ENCODE data around the gene MICALL1.

MICALL1 gene

GRCh38 chr22:37905534-37906363 lies at the start of gene MICALL1:
Gene MICALL1 (plus strand): TSS chr22:37906297. CDS start chr22:37906423, 126 bp downstream.
- Histone ChIP-seq H3F3A (ENCODE audit: insufficient read depth, low read length) (no peaks in the 10 kb centered on the region; the same call in 1 of the 2 replicates), H3K9ac (ENCODE audit: low read length) (peak within 1 kb of the TSS; percentile 78), H3K4me3 (ENCODE audit: low read depth, low read length, poor library complexity, severe bottlenecking) (peak within 1 kb of the TSS; percentile 72), H4K20me1 (ENCODE audit: insufficient read depth, low read length) (no peaks in the 10 kb centered on the region), H3K9me2 (ENCODE audit: low read depth, low read length) (no peaks in the 10 kb centered on the region), H3K79me2 (ENCODE audit: insufficient read depth, low read length) (no peaks in the 10 kb centered on the region), H3K27me3 (ENCODE audit: insufficient read depth, low read length) (no peaks in the 10 kb centered on the region), H3K36me3 (ENCODE audit: insufficient read depth, low read length) (no peaks in the 10 kb centered on the region), H3K4me2 (ENCODE audit: low read length) (peak within 1 kb of the TSS; percentile 91), H3K4me1 (ENCODE audit: insufficient read depth, low read length, severe bottlenecking) (peaks cover 19% of the 10 kb centered on the region), H3K9me3 (ENCODE audit: low read length) (no peaks in the 10 kb centered on the region), H2AFZ (ENCODE audit: low read length) (peak within 1 kb of the TSS; percentile 62; the same call in 1 of the 2 replicates), H3K27ac (ENCODE audit: low read depth, low read length, poor library complexity, severe bottlenecking) (peak within 1 kb of the TSS; percentile 30)
- TF ChIP-seq EZH2 (IDR thresholded peaks at IDR 0.05; ENCODE audit: borderline replicate concordance, low read length) (no peak), CTCF (IDR thresholded peaks at IDR 0.05; ENCODE audit: low read length) (no peak)

- H2AFZ ChIP-seq (ENCODE audit: low read length), result no peak overlapping the region
- H3K4me2 ChIP-seq (ENCODE audit: low read length), result no peak overlapping the region
- no peaks in the 10 kb centered on the region for H3K4me1 ChIP-seq (ENCODE audit: insufficient read depth, low read length, severe bottlenecking)
- H3F3A ChIP-seq (ENCODE audit: insufficient read depth, low read length), result 0 out of 2 replicates have a peak, but pooled peaks cover 7% of the 10 kb centered on the region
- H3K9me3 ChIP-seq (ENCODE audit: low read length), result no peaks in the 10 kb centered on the region
- peaks cover 79% of the 10 kb centered on the region for H3K36me3 ChIP-seq (ENCODE audit: insufficient read depth, low read length)
- H3K27ac ChIP-seq (ENCODE audit: low read depth, low read length, poor library complexity, severe bottlenecking), result no peak overlapping the region
- no peak for TF ChIP-seq CTCF (IDR thresholded peaks at IDR 0.05; ENCODE audit: low read length)
- TF ChIP-seq EZH2 (IDR thresholded peaks at IDR 0.05; ENCODE audit: borderline replicate concordance, low read length), result no peak
- no peaks in the 10 kb centered on the region for H3K79me2 ChIP-seq (ENCODE audit: insufficient read depth, low read length)
- H4K20me1 ChIP-seq (ENCODE audit: insufficient read depth, low read length), result no peaks in the 10 kb centered on the region
- no peaks in the 10 kb centered on the region for H3K9me2 ChIP-seq (ENCODE audit: low read depth, low read length)
- no peak overlapping the region for H3K4me3 ChIP-seq (ENCODE audit: low read depth, low read length, poor library complexity, severe bottlenecking)
- no peak overlapping the region for H3K9ac ChIP-seq (ENCODE audit: low read length)
- H3K27me3 ChIP-seq (ENCODE audit: insufficient read depth, low read length), result no peaks in the 10 kb centered on the region
These were observed 45.2 kb upstream of the MICALL1 start for GRCh38 chr22:37860796-37861421.

GRCh38 chr22:37862570-37863325 lies 43.3 kb upstream of the MICALL1 start:
- no peak overlapping the region for H3K27ac ChIP-seq (ENCODE audit: low read depth, low read length, poor library complexity, severe bottlenecking)
- no peaks in the 10 kb centered on the region for H3K4me1 ChIP-seq (ENCODE audit: insufficient read depth, low read length, severe bottlenecking)
- TF ChIP-seq EZH2 (IDR thresholded peaks at IDR 0.05; ENCODE audit: borderline replicate concordance, low read length) (no peak), CTCF (IDR thresholded peaks at IDR 0.05; ENCODE audit: low read length) (no peak)
- H3K36me3 ChIP-seq (ENCODE audit: insufficient read depth, low read length), result peaks cover 95% of the 10 kb centered on the region
- no peaks in the 10 kb centered on the region for H3K27me3 ChIP-seq (ENCODE audit: insufficient read depth, low read length)
- no peak overlapping the region for H3K4me3 ChIP-seq (ENCODE audit: low read depth, low read length, poor library complexity, severe bottlenecking)
- no peaks in the 10 kb centered on the region for H3K9me2 ChIP-seq (ENCODE audit: low read depth, low read length)
- no peak overlapping the region for H2AFZ ChIP-seq (ENCODE audit: low read length)
- no peak overlapping the region for H3K4me2 ChIP-seq (ENCODE audit: low read length)
- no peak overlapping the region for H3K9ac ChIP-seq (ENCODE audit: low read length)
- 0 out of 2 replicates have a peak, but pooled peaks cover 7% of the 10 kb centered on the region for H3F3A ChIP-seq (ENCODE audit: insufficient read depth, low read length)
- H3K9me3 ChIP-seq (ENCODE audit: low read length), result no peaks in the 10 kb centered on the region
- no peaks in the 10 kb centered on the region for H3K79me2 ChIP-seq (ENCODE audit: insufficient read depth, low read length)
- H4K20me1 ChIP-seq (ENCODE audit: insufficient read depth, low read length), result no peaks in the 10 kb centered on the region
